ENCODE measurements around the gene JPT1. TPM values are rescaled to one million over a fixed set of nuclear protein-coding genes. Genes with fewer than 3 reads are reported as not detected.
A peak's percentile ranks its signal among the peaks of the same experiment; 100 is the strongest.
"Not testable (repeated sequence)": the region's sequence is repeated elsewhere in the genome, so short reads cannot be mapped to it uniquely, and the experiment has no call there.

JPT1 gene
- total RNA-seq, 2 donors from 2014 or later, result 212 to 220 TPM

- intact Hi-C loops (cut with DNase I, micrococcal nuclease), result no loop called here
Observed at GRCh38 chr17:75133001-75133400, 21.3 kb downstream of the JPT1 start.

GRCh38 chr17:75132018-75133000 lies 22.0 kb downstream of the JPT1 start:
- intact Hi-C loops (cut with DNase I, micrococcal nuclease); ATAC-seq; DNase-seq: not testable (repeated sequence)

More at GRCh38 chr17:75133001-75133400, 21.3 kb downstream of the JPT1 start:
- DNase-seq (no peak), ATAC-seq (no peak)

- ATAC-seq (peak; percentile 82), DNase-seq (peak; percentile 89 to 92)
- intact Hi-C loops (cut with DNase I, micrococcal nuclease), result no loop called here
Observed at GRCh38 chr17:75131278-75132017, 22.9 kb downstream of the JPT1 start, which contains the start of gene NT5C. Gene NT5C (minus strand): TSS chr17:75131742. CDS start chr17:75131707, 35 bp downstream.

GRCh38 chr17:75130632-75131277 lies 23.6 kb downstream of the JPT1 start:
- DNase-seq (peak; percentile 63 to 66), ATAC-seq (peak; percentile 53)
- intact Hi-C loops (cut with DNase I, micrococcal nuclease), result no loop called here

GRCh38 chr17:75130059-75130631 lies 24.2 kb downstream of the JPT1 start:
- intact Hi-C loops (cut with DNase I, micrococcal nuclease), result no loop called here
- ATAC-seq (no peak), DNase-seq (no peak)

GRCh38 chr17:75129576-75129975 lies 24.7 kb downstream of the JPT1 start:
- intact Hi-C loops (cut with DNase I, micrococcal nuclease), result no loop called here
- no peak for ATAC-seq

GRCh38 chr17:75128694-75129505 lies 25.4 kb downstream of the JPT1 start:
- ATAC-seq (no peak), DNase-seq (no peak)
- intact Hi-C loops (cut with DNase I, micrococcal nuclease), result no loop called here

More at GRCh38 chr17:75129576-75129975, 24.7 kb downstream of the JPT1 start:
- no peak for DNase-seq

- DNase-seq; intact Hi-C loops (cut with DNase I, micrococcal nuclease): not testable (repeated sequence)
- ATAC-seq, result peak; percentile 2
Observed at GRCh38 chr17:75127936-75128335, 26.4 kb downstream of the JPT1 start.

GRCh38 chr17:75126954-75127353 lies 27.4 kb downstream of the JPT1 start:
- DNase-seq (no peak), ATAC-seq (no peak)
- intact Hi-C loops (cut with DNase I, micrococcal nuclease), result no loop called here

- intact Hi-C loops (cut with DNase I, micrococcal nuclease), result no loop called here
- no peak for ATAC-seq
- no peak for DNase-seq
Observed at GRCh38 chr17:75125984-75126383, 28.3 kb downstream of the JPT1 start.

GRCh38 chr17:75124819-75125162 lies 29.5 kb downstream of the JPT1 start:
- intact Hi-C loops (cut with DNase I, micrococcal nuclease), result no loop called here
- no peak for DNase-seq
- ATAC-seq, result peak; percentile 12

GRCh38 chr17:75124041-75124818 lies 30.1 kb downstream of the JPT1 start:
- peak; percentile 90 to 97 for DNase-seq
- peak; percentile 88 for ATAC-seq
- intact Hi-C loops (cut with DNase I, micrococcal nuclease), result no loop called here

- DNase-seq (no peak), ATAC-seq (no peak)
- intact Hi-C loops (cut with DNase I, micrococcal nuclease), result loop anchor here in 1 of 2 donors (10.0 kb wide), 1 partner anchor 86 kb away; the partner anchor contains the start of gene NUP85
Observed at GRCh38 chr17:75118307-75118706, 36.0 kb downstream of the JPT1 start.

GRCh38 chr17:75116737-75117136 lies 37.6 kb downstream of the JPT1 start:
- DNase-seq, result no peak
- intact Hi-C loops (cut with DNase I, micrococcal nuclease), result loop anchor here in 1 of 2 donors (10.0 kb wide), 1 partner anchor 88 kb away; the partner anchor contains the start of gene NUP85
- no peak for ATAC-seq

- ATAC-seq, result no peak
- DNase-seq, result no peak
- intact Hi-C loops (cut with DNase I, micrococcal nuclease), result loop anchor here in 1 of 2 donors (10.0 kb wide), 1 partner anchor 89 kb away; the partner anchor contains the start of gene NUP85
Observed at GRCh38 chr17:75115555-75115954, 38.8 kb downstream of the JPT1 start.

- intact Hi-C loops (cut with DNase I, micrococcal nuclease), result loop anchor here in 1 of 2 donors (5.0 to 10.0 kb wide), 2 partner anchors 58 to 90 kb away; partner anchors contain the start of gene NUP85
- ATAC-seq (no peak), DNase-seq (no peak)
Observed at GRCh38 chr17:75114552-75115314, 39.6 kb downstream of the JPT1 start.
